Measurements from ENCODE around the gene ACVR2B.

Gene ACVR2B

GRCh38 chr3:38446085-38446686 lies 7.5 kb upstream of the ACVR2B start:
- TF ChIP-seq CTCF (IDR thresholded peaks at IDR 0.05) (no peak), ZFX (IDR thresholded peaks at IDR 0.05; ENCODE audit: borderline replicate concordance) (no peak)
- no peak overlapping the region for H3K27ac ChIP-seq

- no peak overlapping the region for H3K27ac ChIP-seq
- no peak for TF ChIP-seq ZFX (IDR thresholded peaks at IDR 0.05; ENCODE audit: borderline replicate concordance)
- TF ChIP-seq CTCF (IDR thresholded peaks at IDR 0.05): no peak
These were observed 6.9 kb upstream of the ACVR2B start for GRCh38 chr3:38446812-38447211.

- TF ChIP-seq CTCF (IDR thresholded peaks at IDR 0.05) (no peak), ZFX (IDR thresholded peaks at IDR 0.05; ENCODE audit: borderline replicate concordance) (no peak)
- no peak overlapping the region for H3K27ac ChIP-seq
These were observed 2.8 kb upstream of the ACVR2B start for GRCh38 chr3:38450853-38451252.

- H3K27ac ChIP-seq: peak overlapping the region; percentile 95
- TF ChIP-seq ZFX (IDR thresholded peaks at IDR 0.05; ENCODE audit: borderline replicate concordance) (no peak), CTCF (IDR thresholded peaks at IDR 0.05) (no peak)
These were observed 155 bp downstream of the ACVR2B start for GRCh38 chr3:38453913-38454177.

- H3K27ac ChIP-seq: peak overlapping the region; percentile 95
- TF ChIP-seq ZFX (IDR thresholded peaks at IDR 0.05; ENCODE audit: borderline replicate concordance) (no peak), CTCF (IDR thresholded peaks at IDR 0.05) (peak; percentile 20; the same call in 1 of the 2 replicates)
These were observed 641 bp downstream of the ACVR2B start for GRCh38 chr3:38454178-38454883.

GRCh38 chr3:38454884-38455638 lies 1.4 kb downstream of the ACVR2B start:
- H3K27ac ChIP-seq: peak overlapping the region; percentile 95
- TF ChIP-seq CTCF (IDR thresholded peaks at IDR 0.05) (no peak), ZFX (IDR thresholded peaks at IDR 0.05; ENCODE audit: borderline replicate concordance) (no peak)

Measured in 22Rv1 (cell line).